Stomach (tissue), 4 donors: Measurements from ENCODE around the gene CAP1.
"Not testable (repeated sequence)": the region's sequence is repeated elsewhere in the genome, so short reads cannot be mapped to it uniquely, and the experiment has no call there.

Experiments used
- CTCF ChIP-seq, 7 experiments: fragments of 450-650 bp in 4 of 7; fragments of 200-600 bp in 3 of 7; sonication (generic) in 3 of 7; IDR thresholded peaks; one replicate each; pipeline ENCODE4 v1.5.1; 2016 to 2019; ENCODE audit warnings: antibody characterized with exemption in 7 of 7, control low read depth in 2 of 7, mild to moderate bottlenecking in 1 of 7
- EP300 ChIP-seq: sonication (generic); formaldehyde crosslinking; IDR thresholded peaks from one replicate; pipeline ENCODE4 v1.6.1; 2017; ENCODE audit warnings: antibody characterized with exemption
- POLR2A ChIP-seq, 4 donors: fragments of 450-650 bp; IDR thresholded peaks; one replicate each; pipeline ENCODE4 v1.6.1; 2016; ENCODE audit warnings: antibody characterized with exemption in 4 of 4, control low read depth in 2 of 4, mild to moderate bottlenecking in 1 of 4, moderate library complexity in 1 of 4
- POLR2AphosphoS5 ChIP-seq, 3 donors: sonication (generic); formaldehyde crosslinking; IDR thresholded peaks; one replicate each; pipeline ENCODE4 v1.6.1; 2016; ENCODE audit warnings: antibody characterized with exemption in 3 of 3

GRCh38 chr1:40007481-40008034 is 33.0 kb upstream of the CAP1 start:
- not testable (repeated sequence) for TF ChIP-seq EP300; CTCF (IDR thresholded peaks at IDR 0.05); POLR2AphosphoS5 (IDR thresholded peaks at IDR 0.05); POLR2A (IDR thresholded peaks at IDR 0.05)
